GM21381 (cell line): ENCODE measurements around the gene FARS2.

Source experiments
- ATAC-seq: cut with Tn5 transposase; IDR thresholded peaks from one replicate; pipeline ENCODE4 v1.9.1; 2021; ENCODE audit warnings: mild to moderate bottlenecking, moderate library complexity; ENCODE audit not compliant: unreplicated experiment

The FARS2 gene

DNA sequence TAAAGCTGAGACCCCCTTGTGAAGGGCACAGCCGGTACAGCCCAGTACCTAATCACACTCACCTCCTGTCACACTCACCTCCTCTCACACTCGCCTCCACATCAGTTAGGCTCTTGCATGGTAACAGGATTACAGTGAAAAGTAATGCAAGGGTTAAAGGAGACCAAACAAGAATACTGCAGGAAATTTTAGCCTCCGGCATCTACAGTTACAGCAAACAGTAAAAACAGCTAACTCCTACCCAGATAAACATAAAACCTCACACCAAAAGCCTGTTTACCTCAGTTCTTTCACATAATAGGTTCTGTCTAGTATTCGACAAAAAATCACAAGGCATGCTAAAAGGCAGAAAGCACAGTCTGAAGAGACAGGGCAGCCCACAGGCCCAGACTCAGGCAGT, 55.6 kb downstream of the FARS2 start:
- ATAC-seq, result no peak

GRCh38 chr6:5318617-5319272, 57.4 kb downstream of the FARS2 start:
- no peak for ATAC-seq

- ATAC-seq, result no peak
These were observed 62.7 kb downstream of the FARS2 start for GRCh38 chr6:5323979-5324378.

GRCh38 chr6:5325173-5325572, 63.9 kb downstream of the FARS2 start:
- ATAC-seq, result no peak

DNA sequence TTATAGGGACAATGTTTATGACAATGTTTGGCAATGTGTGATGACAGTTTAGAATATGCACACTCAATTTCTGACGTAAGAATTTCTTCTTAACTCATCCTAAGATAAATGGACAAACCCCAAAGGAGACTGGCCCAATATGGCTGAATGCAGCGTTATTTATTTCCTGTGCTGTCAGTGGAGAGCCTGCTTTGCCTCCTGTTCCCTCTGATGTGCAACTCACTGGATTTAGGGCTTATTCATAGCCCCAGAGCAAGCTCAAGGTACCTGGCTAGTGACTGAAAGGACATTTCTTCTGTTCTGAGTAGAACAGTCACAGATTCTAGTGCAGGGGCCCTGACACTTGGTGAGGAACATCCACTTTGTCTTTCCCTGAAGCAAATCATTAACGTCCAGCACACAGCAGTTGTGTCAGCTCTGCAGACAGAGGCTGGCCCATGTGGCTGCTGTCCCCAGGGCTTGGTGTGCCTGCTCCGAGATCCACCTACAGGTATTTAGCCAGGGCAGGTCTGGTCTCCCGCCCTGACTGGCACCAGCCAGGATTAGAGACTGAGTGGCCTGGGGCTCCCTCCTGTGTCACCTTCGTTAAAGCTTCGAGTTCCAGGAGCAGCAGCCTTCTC, 64.8 kb downstream of the FARS2 start:
- ATAC-seq, result no peak

DNA sequence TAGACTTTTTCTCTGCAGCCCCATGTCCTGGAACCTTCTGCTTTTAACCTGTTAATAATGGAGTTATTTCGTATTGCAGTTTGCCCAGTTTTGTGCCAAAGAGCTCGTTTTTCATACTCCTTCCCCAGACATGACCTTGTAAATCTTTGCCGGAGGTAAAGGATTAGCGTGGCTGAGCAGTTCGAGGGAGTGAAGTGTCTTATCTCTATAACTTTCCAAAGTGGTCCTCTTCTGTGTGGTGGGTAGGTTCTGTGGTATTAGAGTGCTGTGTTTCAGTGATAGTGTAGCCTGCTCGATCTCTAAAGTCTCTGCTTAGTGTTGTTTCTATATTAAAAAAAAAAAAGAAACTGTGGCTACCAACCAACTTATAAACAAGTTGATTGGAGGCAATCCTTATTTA, 67.5 kb downstream of the FARS2 start:
- no peak for ATAC-seq

- ATAC-seq, result no peak
These were observed 70.6 kb downstream of the FARS2 start for GRCh38 chr6:5331845-5332442.

GRCh38 chr6:5333658-5334057, 72.3 kb downstream of the FARS2 start:
- no peak for ATAC-seq

DNA sequence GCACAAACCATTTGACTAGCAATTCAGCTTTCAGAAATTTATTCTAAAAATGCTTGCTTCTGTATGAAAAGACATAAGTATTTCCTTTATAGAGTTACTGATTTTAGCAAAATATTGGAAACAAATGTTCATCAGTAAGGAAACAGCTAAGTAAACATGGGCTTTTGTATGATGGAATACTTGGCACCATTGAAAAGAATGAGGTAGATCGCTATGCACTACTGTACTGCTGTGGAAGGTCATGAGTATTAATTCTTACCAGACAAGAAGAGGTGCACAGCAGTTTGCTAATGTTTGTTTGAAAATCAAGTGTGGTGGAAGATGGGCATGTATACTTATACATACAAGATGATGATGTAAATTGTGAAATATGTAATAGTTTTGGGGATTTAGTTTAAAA, 73.0 kb downstream of the FARS2 start:
- no peak for ATAC-seq

GRCh38 chr6:5335020-5335419, 73.7 kb downstream of the FARS2 start:
- peak; percentile 52 for ATAC-seq

GRCh38 chr6:5337573-5337972, 76.3 kb downstream of the FARS2 start:
- no peak for ATAC-seq

DNA sequence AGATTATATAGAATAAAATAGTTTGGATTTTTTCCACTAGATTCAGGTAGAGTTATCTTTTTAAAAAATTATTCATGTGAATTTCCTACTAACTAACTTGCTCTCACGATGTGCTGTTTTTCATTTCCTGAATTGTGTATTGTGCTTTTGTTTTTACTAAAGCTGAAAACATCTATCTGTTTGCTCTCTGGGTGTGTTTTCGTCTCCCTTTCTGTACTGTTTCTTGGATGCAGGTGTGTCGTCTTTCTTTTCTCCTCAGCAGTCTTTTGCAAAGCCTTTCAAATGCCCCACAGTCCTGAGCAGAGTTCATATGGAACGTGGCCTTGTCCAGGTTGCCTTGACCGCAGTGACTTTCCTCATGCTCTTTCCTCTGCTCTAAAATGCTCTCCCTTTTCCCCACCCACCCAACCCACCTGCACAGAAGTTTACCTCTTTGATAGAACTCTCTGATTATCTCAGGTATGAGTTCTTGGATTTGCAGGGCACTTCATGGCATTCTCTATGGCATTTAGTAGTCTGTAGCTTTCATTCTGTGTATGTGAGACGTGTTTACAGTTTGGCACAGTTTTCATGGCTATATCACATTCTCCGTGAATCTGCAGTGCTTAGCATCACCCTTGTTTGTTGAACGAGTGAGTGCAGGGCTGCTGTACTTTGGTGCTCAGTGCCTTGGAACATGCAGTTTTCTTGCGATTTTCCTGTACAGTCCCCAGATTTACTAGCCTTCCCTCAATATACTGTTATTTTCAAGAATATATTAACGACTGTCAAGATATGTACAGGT, 77.1 kb downstream of the FARS2 start:
- no peak for ATAC-seq

DNA sequence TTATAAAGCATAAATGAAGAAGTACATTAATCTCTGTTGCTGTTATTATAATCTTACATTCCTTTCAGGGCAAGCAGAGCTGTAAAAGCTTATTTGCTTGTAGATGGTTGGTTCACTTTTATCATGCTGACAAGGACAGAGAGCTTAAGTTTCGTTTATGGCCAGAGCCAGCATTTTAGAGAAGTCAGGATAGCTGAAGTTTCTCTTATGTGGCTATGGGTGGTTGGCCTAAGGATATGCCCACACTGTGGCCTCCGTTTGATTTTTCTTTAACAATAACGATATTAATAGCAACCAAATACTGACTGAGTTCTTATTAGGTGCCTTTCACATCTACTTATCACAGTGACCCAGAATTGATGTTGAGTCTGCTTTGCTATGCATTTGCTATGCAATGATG, 78.5 kb downstream of the FARS2 start:
- no peak for ATAC-seq

GRCh38 chr6:5341845-5342244, 80.5 kb downstream of the FARS2 start:
- no peak for ATAC-seq

DNA sequence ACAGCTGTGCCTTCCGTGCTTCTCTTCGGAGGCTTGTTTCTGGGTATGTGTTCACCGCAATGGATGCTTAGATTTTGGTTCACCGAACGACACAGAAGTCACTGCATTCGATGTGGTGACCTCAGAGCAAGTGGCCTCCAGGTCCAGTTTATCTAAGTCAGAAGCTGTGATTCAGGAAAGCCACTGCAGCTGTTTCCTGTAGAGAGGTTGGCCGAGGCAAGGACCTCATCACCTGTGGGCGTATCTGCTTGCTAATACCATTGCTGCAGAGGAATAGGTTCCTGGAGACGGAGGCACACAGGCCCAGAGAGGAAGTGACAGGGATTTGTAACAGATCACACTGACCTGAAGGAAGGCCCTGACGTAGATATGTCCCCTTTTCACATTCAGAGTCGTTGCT, 82.7 kb downstream of the FARS2 start:
- no peak for ATAC-seq

DNA sequence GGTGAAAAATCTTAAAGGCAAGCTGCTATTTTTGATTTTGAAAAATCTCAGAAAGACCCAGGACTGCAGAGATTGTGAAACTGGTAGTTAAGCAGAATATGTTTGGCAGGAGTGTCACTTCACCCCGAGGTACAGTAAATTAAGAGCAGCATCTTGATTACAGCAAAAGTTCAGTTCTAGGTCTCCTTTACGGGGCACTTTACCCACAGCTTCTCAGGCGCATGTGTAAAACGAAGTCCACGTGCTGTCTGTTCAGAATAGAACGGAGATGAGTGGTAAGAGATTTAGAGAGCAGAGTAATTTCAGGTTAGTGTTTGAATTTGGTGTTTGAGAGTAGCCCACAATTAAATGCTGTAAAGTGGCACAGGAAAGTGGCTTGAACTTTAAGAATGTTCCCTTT, 84.0 kb downstream of the FARS2 start:
- no peak for ATAC-seq

- ATAC-seq, result no peak
These were observed 90.4 kb downstream of the FARS2 start for GRCh38 chr6:5351552-5352210.

- no peak for ATAC-seq
These were observed 92.7 kb downstream of the FARS2 start for GRCh38 chr6:5353971-5354370.

GRCh38 chr6:5357486-5357885, 96.2 kb downstream of the FARS2 start:
- ATAC-seq, result no peak

- ATAC-seq, result no peak
These were observed 98.1 kb downstream of the FARS2 start for GRCh38 chr6:5359417-5359816.

- ATAC-seq, result no peak
These were observed 100.1 kb downstream of the FARS2 start for GRCh38 chr6:5361396-5361795.
